ENCODE data around the gene LRFN5.
"Not testable (repeated sequence)": the region's sequence is repeated elsewhere in the genome, so short reads cannot be mapped to it uniquely, and the experiment has no call there.

Gene LRFN5

DNA sequence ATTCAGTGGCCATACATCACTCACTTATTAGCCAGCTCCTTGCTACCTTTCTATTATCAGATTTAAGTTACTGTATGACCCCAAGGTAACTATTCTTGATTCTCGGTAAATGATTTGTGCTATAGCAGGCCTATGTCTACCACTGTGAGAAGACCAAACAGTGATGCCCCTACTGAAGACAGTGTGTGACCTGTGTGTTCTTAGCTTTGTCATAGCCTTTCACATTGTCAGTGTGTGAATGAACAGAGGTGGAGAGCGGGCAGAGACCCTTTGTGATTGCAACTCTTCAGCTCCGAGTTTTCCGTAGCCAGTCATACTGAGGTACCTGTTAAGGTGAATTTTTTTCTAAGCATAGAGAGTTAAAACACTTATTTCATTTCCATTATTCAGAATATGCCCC is 294.0 kb downstream of the LRFN5 start:
- Histone ChIP-seq H3K9me3 (ENCODE audit: insufficient read depth, low read depth, low read length) (no peaks in the 10 kb centered on the region), H3K27me3 (ENCODE audit: insufficient read depth, low read length, poor library complexity, severe bottlenecking) (no peaks in the 10 kb centered on the region), H3K9me2 (replicated peaks; ENCODE audit: low read depth, low read length) (no peaks in the 10 kb centered on the region), H3K9ac (ENCODE audit: low read depth, low read length, poor library complexity, severe bottlenecking) (no peak overlapping the region), H3K4me1 (ENCODE audit: insufficient read depth, low read length, poor library complexity, severe bottlenecking) (no peaks in the 10 kb centered on the region), H3K4me3 (ENCODE audit: low read length, poor library complexity, severe bottlenecking) (no peak overlapping the region), H4K20me1 (ENCODE audit: insufficient read depth, low read length, poor library complexity, severe bottlenecking) (no peaks in the 10 kb centered on the region), H3F3A (ENCODE audit: low read depth) (no peaks in the 10 kb centered on the region), H3K79me2 (ENCODE audit: insufficient read depth, low read length) (no peaks in the 10 kb centered on the region), H3K4me2 (ENCODE audit: low read depth, low read length, poor library complexity, severe bottlenecking) (no peak overlapping the region), H2AFZ (ENCODE audit: low read length) (no peak overlapping the region), H3K36me3 (ENCODE audit: insufficient read depth, low read length) (no peaks in the 10 kb centered on the region)
- TF ChIP-seq, protein P1, sequence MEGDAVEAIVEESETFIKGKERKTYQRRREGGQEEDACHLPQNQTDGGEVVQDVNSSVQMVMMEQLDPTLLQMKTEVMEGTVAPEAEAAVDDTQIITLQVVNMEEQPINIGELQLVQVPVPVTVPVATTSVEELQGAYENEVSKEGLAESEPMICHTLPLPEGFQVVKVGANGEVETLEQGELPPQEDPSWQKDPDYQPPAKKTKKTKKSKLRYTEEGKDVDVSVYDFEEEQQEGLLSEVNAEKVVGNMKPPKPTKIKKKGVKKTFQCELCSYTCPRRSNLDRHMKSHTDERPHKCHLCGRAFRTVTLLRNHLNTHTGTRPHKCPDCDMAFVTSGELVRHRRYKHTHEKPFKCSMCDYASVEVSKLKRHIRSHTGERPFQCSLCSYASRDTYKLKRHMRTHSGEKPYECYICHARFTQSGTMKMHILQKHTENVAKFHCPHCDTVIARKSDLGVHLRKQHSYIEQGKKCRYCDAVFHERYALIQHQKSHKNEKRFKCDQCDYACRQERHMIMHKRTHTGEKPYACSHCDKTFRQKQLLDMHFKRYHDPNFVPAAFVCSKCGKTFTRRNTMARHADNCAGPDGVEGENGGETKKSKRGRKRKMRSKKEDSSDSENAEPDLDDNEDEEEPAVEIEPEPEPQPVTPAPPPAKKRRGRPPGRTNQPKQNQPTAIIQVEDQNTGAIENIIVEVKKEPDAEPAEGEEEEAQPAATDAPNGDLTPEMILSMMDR (conservative IDR thresholded peaks at IDR 0.05; ENCODE audit: low read length), result no peak
- no peak for TF ChIP-seq EZH2phosphoT487 (IDR thresholded peaks at IDR 0.05; ENCODE audit: borderline replicate concordance)

GRCh38 chr14:41901089-41901488 is 294.4 kb downstream of the LRFN5 start:
- H3K36me3 ChIP-seq (ENCODE audit: insufficient read depth, low read length), result no peaks in the 10 kb centered on the region
- no peak overlapping the region for H2AFZ ChIP-seq (ENCODE audit: low read length)
- no peaks in the 10 kb centered on the region for H3K9me2 ChIP-seq (replicated peaks; ENCODE audit: low read depth, low read length)

GRCh38 chr14:41905394-41905964 is 298.8 kb downstream of the LRFN5 start:
- Histone ChIP-seq H3K36me3 (ENCODE audit: insufficient read depth, low read length) (no peaks in the 10 kb centered on the region), H3K4me1 (ENCODE audit: insufficient read depth, low read length, poor library complexity, severe bottlenecking) (no peaks in the 10 kb centered on the region), H3K4me2 (ENCODE audit: low read depth, low read length, poor library complexity, severe bottlenecking) (no peak overlapping the region), H3K9ac (ENCODE audit: low read depth, low read length, poor library complexity, severe bottlenecking) (no peak overlapping the region), H3K9me2 (replicated peaks; ENCODE audit: low read depth, low read length) (no peaks in the 10 kb centered on the region), H2AFZ (ENCODE audit: low read length) (no peak overlapping the region), H3K9me3 (ENCODE audit: insufficient read depth, low read depth, low read length) (no peaks in the 10 kb centered on the region), H3K4me3 (ENCODE audit: low read length, poor library complexity, severe bottlenecking) (no peak overlapping the region), H3K79me2 (ENCODE audit: insufficient read depth, low read length) (no peaks in the 10 kb centered on the region), H3F3A (ENCODE audit: low read depth) (no peaks in the 10 kb centered on the region), H3K27me3 (ENCODE audit: insufficient read depth, low read length, poor library complexity, severe bottlenecking) (no peaks in the 10 kb centered on the region), H4K20me1 (ENCODE audit: insufficient read depth, low read length, poor library complexity, severe bottlenecking) (no peaks in the 10 kb centered on the region)
- no peak for TF ChIP-seq EZH2phosphoT487 (IDR thresholded peaks at IDR 0.05; ENCODE audit: borderline replicate concordance)
- TF ChIP-seq, protein P1 (conservative IDR thresholded peaks at IDR 0.05; ENCODE audit: low read length), result no peak

More at GRCh38 chr14:41901089-41901488, 294.4 kb downstream of the LRFN5 start:
- H3K9me3 ChIP-seq (ENCODE audit: insufficient read depth, low read depth, low read length), result no peaks in the 10 kb centered on the region
- no peaks in the 10 kb centered on the region for H3F3A ChIP-seq (ENCODE audit: low read depth)
- no peaks in the 10 kb centered on the region for H4K20me1 ChIP-seq (ENCODE audit: insufficient read depth, low read length, poor library complexity, severe bottlenecking)
- H3K4me3 ChIP-seq (ENCODE audit: low read length, poor library complexity, severe bottlenecking), result no peak overlapping the region
- H3K4me1 ChIP-seq (ENCODE audit: insufficient read depth, low read length, poor library complexity, severe bottlenecking), result no peaks in the 10 kb centered on the region
- no peaks in the 10 kb centered on the region for H3K79me2 ChIP-seq (ENCODE audit: insufficient read depth, low read length)
- no peak overlapping the region for H3K9ac ChIP-seq (ENCODE audit: low read depth, low read length, poor library complexity, severe bottlenecking)
- no peak for TF ChIP-seq EZH2phosphoT487 (IDR thresholded peaks at IDR 0.05; ENCODE audit: borderline replicate concordance)
- TF ChIP-seq, protein P1 (conservative IDR thresholded peaks at IDR 0.05; ENCODE audit: low read length), result no peak
- H3K27me3 ChIP-seq (ENCODE audit: insufficient read depth, low read length, poor library complexity, severe bottlenecking), result no peaks in the 10 kb centered on the region
- H3K4me2 ChIP-seq (ENCODE audit: low read depth, low read length, poor library complexity, severe bottlenecking), result no peak overlapping the region

GRCh38 chr14:41911155-41911554 is 304.5 kb downstream of the LRFN5 start:
- H3K9me2 ChIP-seq (replicated peaks; ENCODE audit: low read depth, low read length); H4K20me1 ChIP-seq (ENCODE audit: insufficient read depth, low read length, poor library complexity, severe bottlenecking); H3K27me3 ChIP-seq (ENCODE audit: insufficient read depth, low read length, poor library complexity, severe bottlenecking); H3K4me2 ChIP-seq (ENCODE audit: low read depth, low read length, poor library complexity, severe bottlenecking); H2AFZ ChIP-seq (ENCODE audit: low read length); H3F3A ChIP-seq (ENCODE audit: low read depth); H3K36me3 ChIP-seq (ENCODE audit: insufficient read depth, low read length); H3K4me3 ChIP-seq (ENCODE audit: low read length, poor library complexity, severe bottlenecking); H3K4me1 ChIP-seq (ENCODE audit: insufficient read depth, low read length, poor library complexity, severe bottlenecking); H3K9me3 ChIP-seq (ENCODE audit: insufficient read depth, low read depth, low read length); H3K9ac ChIP-seq (ENCODE audit: low read depth, low read length, poor library complexity, severe bottlenecking); H3K79me2 ChIP-seq (ENCODE audit: insufficient read depth, low read length): not testable (repeated sequence)

Data from Loucy (cell line).